GM21423 (cell line): ENCODE measurements around the gene ITGA2B.

Experiments
- ATAC-seq: cut with Tn5 transposase; IDR thresholded peaks from one replicate; pipeline ENCODE4 v1.9.1; 2021; ENCODE audit warnings: mild to moderate bottlenecking, moderate library complexity; ENCODE audit not compliant: unreplicated experiment

Gene ITGA2B

DNA sequence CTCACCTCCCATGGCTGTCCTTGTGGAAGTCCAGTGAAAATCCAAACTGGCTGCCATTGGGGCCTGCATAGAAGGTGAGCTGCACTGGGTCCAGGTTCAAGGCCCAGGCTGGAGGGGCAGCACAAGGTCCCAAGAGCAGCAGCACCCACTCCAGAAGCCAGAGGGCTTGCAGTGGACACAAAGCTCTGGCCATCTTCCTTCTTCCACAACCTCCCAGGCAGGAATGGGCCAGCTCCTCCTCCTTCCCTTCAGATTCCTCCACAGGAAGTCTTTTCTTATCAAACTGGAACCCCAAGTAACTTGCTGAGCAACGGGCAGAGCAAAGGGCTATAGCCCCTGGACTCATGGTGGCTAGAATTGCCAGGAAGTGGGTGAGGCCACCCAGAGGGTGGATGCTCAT, at the start of gene ITGA2B:
TSS of gene ITGA2B (minus strand) at position 369 of the 400 bp plus-strand sequence. CDS start at position 193, 176 bp downstream.
- no peak for ATAC-seq

DNA sequence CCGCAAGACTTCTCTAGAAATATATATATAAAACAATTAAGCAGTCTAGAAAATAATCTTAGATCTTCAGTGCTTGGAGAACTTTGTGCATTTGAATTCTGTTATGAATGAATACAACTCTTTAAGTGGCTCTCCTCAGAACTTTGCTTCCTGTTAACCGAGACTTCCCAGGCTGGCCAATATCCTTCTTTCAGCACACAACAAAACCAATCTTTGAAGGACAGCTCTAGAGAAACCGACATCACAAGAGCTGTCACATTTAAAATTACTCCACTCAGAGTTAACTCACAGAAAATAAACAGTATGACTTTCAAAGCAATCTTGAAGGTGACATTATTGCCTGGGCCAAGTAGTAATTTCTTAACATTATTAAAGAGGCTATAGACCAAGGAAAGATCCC, 49.7 kb upstream of the ITGA2B start:
- ATAC-seq, result no peak

DNA sequence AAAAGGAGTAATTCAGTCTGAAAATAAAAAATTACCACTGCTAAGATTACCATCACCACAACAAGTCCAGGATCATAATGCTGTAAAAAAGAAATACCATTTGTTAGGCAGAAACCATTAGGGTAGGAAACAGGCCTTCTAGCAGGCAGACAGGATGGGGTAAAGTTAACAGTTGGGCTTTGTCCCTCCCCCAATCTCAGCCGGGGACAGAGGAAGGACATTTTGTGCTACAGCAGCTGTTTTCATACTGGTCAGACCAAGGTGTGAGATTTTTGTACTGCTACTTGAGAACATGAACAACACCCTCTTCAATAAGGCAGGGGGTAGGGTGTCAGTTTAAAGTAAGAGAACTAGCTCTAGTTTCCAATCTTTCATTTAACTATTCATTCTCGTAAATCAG, 49.2 kb upstream of the ITGA2B start:
- no peak for ATAC-seq

DNA sequence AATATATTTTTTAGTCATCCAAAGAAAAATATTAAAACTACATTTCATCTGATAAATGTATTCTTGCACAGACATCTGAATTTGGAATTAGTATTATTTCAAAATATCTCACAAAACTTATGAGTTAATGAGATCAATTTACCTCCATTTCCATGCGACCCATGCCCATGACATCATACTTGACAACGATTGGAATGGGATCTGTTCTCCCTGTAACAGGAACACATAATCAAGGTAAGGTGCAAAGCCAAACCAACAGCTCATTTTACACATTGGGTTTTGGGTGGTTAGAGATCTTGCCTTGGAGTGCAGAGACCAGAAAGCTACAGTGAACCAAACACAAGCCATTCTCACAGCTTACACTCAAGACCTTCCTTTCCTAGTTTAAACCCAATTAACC, 46.9 kb upstream of the ITGA2B start:
- no peak for ATAC-seq

DNA sequence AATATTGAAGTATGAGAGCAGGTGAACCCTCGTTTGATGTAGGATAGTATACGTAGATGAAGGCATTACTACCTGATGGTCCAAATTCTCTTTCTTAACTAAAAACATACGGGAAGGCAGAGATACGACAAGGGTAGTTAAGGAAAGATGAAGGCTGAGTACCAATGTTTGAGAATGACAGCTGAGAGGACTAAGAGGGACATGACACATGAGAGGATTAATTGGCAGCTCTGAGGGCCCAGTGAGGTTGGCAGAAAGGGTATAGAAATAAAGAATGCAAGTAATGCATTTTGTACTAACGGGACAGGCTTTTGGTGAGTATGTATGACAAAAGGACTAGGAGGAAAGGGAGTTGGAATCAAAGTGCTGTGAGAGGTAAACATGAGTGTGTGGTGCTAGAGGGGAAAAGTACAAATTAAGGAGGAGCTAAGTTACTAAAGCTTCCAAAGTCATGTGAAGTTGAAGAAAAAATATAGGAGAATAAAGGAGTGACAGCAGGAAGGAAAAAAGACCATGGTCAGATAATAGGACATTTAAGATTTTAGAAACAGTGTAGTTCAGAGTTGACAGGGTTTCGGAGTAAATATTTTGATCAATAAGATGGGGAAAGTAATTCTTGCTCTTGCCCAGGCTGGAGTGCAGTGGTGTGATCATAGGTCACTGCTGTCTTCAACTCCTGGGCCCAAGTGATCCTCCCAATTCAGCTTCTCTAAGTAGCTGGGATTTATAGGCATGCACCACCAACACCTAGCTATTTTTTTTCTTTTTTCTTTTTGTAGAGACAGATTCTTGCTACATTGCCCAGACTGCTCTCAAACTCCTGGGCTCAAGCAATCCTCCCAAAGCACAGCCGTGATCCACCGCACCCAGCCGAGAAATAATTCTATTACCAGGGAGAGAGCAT, 43.1 kb upstream of the ITGA2B start:
- ATAC-seq, result no peak

DNA sequence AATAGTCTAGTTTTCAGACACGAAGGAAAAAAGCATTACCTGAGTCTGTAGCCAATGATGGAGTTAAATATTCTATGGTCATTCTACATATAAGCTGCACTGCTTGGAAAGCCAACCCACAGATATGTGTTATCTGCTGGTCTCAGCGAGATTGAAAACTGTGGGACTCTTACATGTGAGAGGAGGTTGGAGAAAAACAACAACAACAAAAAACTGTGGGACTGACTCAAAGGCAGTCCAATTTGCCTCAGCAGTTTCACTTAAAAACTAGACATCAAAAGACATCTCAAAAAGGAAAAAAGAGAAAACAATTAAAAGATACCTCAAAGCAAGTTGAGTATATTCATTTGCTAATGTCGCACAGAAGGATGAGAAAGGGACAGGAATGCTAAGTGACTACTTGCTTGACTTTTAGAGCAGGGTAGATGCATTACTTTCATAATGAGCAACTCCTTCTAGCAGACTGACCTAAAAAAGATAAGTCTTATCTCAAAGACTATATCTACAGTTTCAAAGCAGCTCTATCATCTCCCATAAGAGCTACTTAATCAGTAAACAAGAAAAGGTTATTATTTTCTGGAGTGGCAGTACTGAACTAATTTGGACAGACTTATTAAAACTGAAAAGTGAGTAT, 35.5 kb upstream of the ITGA2B start:
- ATAC-seq, result no peak

DNA sequence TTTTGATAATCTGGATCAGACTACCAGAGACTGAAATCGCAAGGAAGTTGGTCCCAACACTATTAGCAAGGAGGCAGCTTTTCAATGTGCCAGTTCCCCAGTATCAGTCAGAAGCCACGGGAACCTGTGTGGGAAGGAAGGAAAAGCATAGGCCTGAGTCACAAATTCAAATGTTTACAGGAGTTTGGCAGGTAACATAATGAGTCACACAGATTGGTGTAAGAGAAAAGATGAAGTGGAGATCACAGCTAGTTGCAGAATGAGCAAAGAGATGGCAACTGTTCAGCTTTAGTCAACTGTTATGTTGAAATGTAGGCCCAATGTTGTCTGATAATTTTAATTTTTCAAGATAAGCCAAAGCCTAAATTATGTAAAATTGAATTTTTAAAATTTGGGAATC, 28.1 kb upstream of the ITGA2B start:
- no peak for ATAC-seq

DNA sequence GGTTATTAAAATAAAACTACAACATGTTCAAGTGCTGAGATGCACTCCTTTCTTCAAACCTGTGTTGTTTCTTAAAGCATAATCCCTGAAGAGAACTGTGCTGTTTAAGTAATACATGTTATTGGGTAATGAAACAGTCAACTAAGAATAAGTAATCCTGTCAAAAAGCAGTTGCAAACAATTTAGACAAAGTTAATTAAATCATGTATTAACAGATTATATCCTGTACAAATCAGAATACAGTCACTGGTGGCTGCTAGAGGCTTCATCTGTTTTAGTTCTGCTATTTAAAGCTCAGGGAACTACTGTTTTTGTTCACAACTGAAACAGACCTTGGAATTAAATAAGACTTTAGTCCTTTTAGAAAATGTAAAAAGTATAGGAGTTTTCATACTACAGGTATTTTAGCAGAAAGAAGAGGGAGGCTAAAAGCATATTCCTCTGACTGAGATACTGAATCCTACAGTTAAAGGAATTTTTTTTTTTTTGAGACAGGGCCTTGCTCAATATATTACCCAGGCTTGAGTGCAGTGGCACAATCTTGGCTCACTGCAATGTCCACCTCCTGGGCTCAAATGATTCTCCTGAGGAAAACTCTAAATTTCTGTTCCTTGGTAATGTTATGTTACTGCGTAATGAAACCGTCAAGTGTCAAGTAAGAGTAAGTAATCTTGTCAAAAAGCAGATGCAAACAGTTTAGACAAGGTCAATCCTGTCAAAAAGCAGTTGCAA, 27.3 kb upstream of the ITGA2B start:
- ATAC-seq, result no peak

DNA sequence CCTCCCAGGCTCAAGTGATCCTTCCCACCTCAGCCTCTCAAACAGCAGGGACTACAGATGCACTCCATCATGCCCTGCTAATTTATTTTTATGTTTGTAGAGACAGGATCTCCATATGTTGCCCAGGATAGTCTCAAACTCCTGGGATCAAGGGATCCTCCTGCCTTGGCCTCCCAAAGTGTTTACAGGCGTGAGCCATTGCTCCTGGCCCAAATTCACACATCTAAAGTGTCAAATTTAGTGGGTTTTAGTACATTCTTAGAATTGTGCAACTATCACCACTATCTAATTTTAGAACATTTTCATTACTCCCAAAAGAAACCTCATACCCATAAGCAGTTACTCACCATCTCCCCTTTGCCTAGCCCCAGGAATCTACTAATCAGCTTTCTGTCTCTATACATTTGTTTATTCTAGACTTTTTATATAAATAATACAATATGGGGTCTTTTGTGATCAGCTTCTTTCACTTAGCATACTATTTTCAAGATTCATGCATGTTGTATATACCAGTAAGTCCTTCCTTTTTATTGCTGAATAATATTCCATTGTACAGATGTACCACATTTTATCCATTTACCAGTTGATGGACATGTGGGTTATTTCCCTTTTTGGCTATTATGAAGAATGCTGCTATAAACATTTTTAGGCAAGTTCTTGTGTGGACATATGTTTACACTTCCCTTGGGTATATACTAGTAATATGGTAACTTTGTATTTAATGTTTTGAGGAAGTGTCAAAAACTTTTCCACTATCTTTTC, 25.1 kb upstream of the ITGA2B start:
- ATAC-seq, result no peak

DNA sequence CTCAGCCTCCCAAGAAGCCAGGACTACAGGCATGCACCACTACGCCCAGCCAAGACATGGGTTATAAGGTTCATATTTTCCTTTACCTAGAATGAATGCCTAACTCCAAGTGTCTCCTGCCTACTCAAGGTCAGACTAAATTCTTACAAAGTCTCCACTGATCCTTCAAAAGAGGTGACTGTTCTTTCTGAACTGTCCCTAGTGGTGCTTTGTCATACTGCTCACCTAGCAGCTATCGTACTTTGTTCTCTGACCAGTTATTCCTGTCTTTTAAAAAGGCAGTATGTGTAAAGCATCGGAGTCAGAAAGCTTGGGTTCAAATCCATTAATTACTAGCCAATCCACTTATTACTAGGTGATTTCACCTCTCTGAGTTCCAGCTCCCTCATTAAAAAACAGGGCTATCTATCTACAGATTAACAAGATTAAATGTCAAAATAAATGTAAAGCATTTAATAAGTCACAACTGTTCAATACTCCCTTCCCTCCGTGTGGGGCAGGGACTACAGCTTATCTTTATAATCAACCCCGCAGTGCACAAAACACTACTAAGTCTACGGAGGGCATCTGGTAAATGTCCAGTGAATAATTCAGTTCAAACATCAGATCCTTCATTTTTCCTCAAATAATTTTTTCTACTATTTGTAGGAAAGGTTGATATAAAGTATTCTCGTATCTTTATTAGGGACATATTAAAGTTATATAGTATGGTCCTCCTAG, 20.0 kb upstream of the ITGA2B start:
- no peak for ATAC-seq

DNA sequence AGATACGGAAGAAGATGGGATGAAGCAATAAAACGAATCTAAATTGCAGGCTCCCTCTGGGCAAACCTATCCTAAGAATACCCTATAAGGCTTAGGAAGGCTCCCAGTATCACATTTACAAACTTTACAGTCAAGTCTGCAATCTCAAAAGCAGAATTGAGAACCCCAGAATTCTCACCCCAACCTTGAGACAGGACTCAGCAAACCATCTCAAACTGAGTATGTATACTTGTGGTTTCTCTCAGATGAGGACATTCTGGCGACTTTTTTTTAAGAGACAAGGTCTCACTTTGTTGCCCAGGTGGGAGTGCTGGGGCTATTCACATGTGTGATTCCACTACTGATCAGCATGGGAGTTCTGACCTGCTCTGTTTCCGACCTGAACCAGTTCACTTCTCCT, 19.3 kb upstream of the ITGA2B start:
- ATAC-seq, result no peak

DNA sequence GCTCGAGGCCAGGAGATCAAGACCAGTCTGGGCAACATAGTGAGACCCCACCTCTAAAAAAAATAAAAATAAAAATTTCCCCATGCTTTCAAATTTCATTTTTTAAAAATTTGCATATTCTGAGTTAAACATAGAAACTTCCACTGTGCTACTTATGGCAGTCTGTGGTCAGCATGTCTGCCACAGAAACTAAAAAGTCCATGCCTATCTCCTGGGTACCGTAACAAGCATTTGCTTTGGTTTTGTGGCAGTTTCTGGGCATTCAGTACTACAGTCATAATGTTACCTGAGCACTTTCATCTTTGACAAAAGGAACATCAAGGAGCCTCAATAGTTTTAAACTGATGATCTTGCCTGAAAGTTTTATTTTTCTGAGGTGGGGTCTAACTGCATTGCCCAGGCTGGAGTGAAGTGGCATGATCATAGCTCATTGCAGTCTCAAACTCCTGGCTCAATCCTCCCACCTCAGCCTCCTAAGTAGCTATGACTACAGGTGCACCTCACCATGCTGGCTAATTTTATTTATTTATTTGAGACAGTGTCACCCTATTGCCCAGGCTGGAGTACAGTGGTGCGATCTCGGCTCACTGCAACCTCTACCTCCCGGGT, 13.2 kb upstream of the ITGA2B start:
- ATAC-seq, result peak; percentile 53

DNA sequence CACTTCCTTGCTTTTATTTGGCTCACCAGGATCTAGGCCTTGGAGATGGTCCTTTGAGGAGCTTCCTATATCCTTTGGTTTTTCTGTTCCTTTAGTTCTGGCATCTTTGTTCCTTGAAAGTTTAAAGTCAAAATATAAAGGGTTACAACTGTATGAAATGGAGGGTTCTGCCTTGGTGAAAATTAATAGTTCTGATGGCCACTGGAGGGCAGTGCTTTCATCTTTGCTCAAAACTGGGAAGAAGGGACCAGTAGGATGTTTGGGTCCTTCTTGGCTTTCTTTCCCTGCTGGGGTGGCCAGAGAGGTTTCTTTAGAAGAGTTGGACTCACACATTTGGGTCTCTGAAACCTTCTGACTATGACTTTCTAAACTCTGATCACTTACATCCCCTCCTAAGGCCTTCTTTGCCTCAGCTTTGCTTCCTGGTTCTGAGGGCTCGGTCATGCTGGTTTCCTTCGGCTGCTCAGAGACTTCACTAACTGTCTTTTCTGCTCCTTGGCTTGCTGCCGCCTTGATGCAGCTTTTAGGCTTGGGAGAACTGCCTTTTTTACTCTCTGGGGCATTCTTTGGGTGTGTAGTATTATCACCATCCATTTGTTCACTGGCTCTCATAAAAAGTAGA, 10.9 kb upstream of the ITGA2B start:
- ATAC-seq, result no peak

DNA sequence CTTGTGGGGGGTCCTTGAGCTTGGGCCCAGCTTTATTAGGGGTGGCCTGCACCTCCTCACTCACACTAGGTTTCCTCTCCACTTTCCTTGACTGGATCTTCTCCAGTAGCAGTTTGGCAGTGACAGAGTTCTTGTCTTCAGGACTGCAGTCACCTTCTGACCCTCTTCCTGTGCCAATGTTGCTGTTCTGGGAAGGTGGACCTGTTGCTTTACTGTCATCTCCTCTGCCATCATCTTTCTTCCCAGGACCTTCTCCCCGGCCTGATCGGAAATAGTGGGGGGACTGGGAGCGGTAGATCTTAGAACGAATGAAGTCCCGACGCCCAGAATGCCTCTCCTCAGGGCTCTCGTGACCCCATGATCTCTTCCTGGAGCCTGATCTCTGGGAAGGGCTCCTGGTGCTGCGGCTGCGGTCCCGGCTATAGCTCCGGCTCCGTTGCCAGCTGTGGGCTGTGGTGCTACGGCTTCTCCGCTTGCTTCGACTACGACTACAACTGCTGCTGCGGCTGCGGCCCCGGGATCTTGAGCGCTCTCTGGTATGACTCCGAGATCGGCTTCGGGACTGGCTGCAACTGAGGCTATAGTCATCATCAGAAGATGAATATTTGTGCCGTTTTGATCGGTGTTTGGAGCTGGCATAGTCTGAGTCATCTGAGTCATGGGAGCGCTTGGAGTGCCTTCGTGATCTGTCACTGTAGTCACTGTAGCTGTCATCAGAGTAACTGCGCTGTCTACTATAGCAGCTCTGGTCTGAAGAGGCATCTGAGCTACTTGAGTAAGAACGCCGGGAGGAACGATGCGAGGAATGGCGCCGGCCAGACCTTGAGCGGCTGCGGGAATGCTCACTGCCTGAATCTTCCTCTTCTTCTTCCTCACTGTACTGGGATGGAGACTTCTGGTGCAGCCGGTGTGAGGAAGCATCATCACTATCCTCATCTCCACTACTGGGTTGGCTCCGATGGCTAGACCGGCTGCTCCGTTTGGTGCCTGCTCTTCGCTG, 9.5 kb upstream of the ITGA2B start:
- ATAC-seq, result no peak

DNA sequence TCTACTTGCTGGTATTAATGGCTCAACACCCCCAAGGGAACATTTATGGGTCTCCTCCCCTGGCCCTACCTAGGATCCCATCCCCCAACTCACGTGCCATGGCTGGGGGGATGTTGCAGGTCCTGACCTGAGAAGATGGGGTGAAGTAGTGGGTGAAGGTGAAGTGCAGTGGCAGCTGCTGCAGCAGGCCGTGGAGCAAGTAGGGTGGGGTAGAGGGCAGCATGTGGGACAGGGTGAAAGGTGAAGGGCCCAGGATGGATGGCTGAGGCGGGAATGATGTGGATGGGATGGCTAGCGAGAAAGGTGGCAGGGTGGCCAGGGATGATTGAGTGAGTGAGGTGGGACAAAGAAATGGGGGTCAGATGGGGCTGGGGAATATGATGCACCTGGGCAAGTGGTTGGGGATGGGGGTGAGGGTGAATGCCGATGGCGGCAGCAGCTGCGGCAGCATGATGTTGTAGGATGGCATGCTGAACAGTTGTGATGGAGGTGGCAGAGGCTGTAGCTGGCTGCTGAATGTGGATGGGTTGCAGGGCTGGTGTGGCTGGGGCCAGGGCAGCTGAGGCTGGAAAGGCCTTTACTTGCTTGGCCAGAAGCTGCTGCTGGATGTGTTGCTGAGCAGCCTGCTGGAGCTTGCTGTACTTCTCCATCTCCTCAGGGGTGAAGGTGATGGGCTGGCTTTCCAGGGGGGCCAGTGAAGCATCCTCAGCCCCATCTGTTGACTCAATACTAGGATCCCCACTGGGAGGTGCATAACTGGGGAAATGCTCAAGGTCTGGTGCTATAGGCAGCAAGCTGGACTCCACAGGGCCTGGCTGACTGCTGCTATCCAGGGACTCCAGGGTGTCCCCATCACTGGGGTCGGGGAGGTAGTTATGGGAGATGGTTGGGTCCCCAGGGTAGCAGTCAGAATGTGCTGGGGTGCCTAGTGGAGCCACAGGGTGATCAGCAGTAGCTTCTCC, 8.3 kb upstream of the ITGA2B start:
- ATAC-seq, result no peak

DNA sequence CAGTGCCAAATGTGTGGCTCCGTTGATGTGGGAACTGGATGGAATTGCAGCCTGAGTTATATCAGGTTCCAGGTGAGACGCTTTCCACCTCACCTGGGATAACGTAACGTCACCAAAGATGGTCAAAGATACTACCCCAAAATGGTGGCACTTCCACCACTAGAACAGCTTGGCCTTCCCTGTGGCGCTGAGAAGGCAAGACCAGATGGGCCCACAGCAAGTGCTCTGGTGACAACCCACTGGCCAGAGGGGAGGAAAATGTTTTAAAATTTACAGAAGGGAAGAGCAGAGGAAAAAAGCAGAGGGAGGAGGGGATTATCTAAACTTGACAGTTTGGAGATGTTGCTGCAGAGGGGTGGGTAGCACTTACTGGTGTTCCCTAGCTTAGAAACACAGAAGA, 7.5 kb upstream of the ITGA2B start:
- no peak for ATAC-seq

DNA sequence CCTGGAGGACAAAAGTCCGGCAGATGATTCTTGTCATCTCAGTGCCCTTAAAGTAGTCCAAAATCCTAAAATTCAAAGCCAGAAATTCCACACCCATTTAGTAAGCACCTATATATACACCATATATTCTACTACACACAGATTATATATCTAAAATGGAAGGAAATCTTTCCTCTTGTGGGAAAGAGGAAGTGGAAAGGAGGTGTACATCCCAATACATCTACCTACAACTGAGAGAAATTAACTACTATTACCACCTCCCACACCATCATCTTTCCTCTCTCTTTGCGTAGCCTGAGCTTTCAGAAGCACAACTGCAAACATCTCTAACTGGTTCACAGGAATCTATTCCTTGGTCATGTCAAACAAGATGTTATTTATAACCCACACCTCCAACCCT, 5.4 kb upstream of the ITGA2B start:
- no peak for ATAC-seq
